Heart right ventricle (tissue), 16 donors: ENCODE data around the gene MAPKAP1. TPM values are rescaled to one million over a fixed set of nuclear protein-coding genes. Genes with fewer than 3 reads are reported as not detected.
A peak's percentile ranks its signal among the peaks of the same experiment; 100 is the strongest.

ENCODE experiments used
- ATAC-seq, 8 donors: fragments of 200-7000 bp; cut with Tn5 transposase; one replicate each; pipeline ENCODE4 v1.9.1; 2020; ENCODE audit warnings: mild to moderate bottlenecking in 8 of 8, moderate library complexity in 8 of 8, moderate number of reproducible peaks in 1 of 8
- DNase-seq, 2 donors: peaks; one replicate each; pipeline ENCODE4 v3.0.0-alpha.2; 2020
- H3K27ac ChIP-seq, 10 donors: fragments of 200-600 bp; sonication (generic) in 2 of 10; one replicate each; pipeline versions ENCODE4 v1.5.0 to v1.8.0; 2020 to 2022; ENCODE audit warnings: mild to moderate bottlenecking in 3 of 10
- H3K27me3 ChIP-seq, 7 donors: fragments of 200-600 bp; one replicate each; pipeline ENCODE4 v1.8.0; 2021 to 2022; ENCODE audit warnings: mild to moderate bottlenecking in 2 of 7
- H3K36me3 ChIP-seq, 9 donors: fragments of 200-600 bp; sonication (generic) in 1 of 9; one replicate each; pipeline versions ENCODE4 v1.5.0 to v1.8.0; 2020 to 2022; ENCODE audit warnings: mild to moderate bottlenecking in 2 of 9
- H3K4me1 ChIP-seq, 9 donors: fragments of 200-600 bp; sonication (generic) in 1 of 9; one replicate each; pipeline versions ENCODE4 v1.5.0 to v1.8.0; 2020 to 2022; ENCODE audit warnings: mild to moderate bottlenecking in 4 of 9
- H3K4me3 ChIP-seq, 10 donors: fragments of 200-600 bp; sonication (generic) in 2 of 10; one replicate each; pipeline versions ENCODE4 v1.5.0 to v1.8.0; 2020 to 2022; ENCODE audit warnings: mild to moderate bottlenecking in 7 of 10, moderate library complexity in 2 of 10
- H3K9me3 ChIP-seq, 11 donors: fragments of 200-600 bp in 10 of 11; sonication (generic) in 2 of 11; one replicate each; pipeline versions ENCODE4 v1.5.0 to v1.8.0; 2013 to 2022; ENCODE audit warnings: mild to moderate bottlenecking in 2 of 11, control low read depth in 1 of 11, moderate library complexity in 1 of 11
- CTCF ChIP-seq, 9 donors: fragments of 200-600 bp; sonication (generic) in 2 of 9; IDR thresholded peaks; one replicate each; pipeline versions ENCODE4 v1.5.0 to v1.8.0; 2021 to 2022; ENCODE audit warnings: antibody characterized with exemption in 9 of 9, mild to moderate bottlenecking in 5 of 9, moderate library complexity in 1 of 9
- WGBS, 2 donors: extraction: QIAGEN DNeasy Blood & Tissue Kit; methylation state at CpG; one replicate each; pipeline ENCODE4 v1.1.7; 2013; ENCODE audit warnings: inconsistent platforms in 1 of 2; 5-methylcytosine and 5-hydroxymethylcytosine counted together
- intact Hi-C, 10 donors: fragments of 100-400 bp; cut with DNase I; formaldehyde crosslinking; loops; one replicate each; pipeline versions ENCODE4 v1.11.1 to v1.14.2; 2022
- polyA plus RNA-seq, 2 donors: library from polyadenylated mRNA; stranded (reverse); fragments of 200-250 nt; gene quantifications; one replicate each; pipeline ENCODE4 v1.2.3, GENCODE V29; 2013
- total RNA-seq, 10 donors: library from RNA; stranded (reverse); fragmentation: NEBNext Ultra II Directional in 3 of 10; extraction: Animal tissue kit (Norgen Biotek cat#: 25700) in 3 of 10; gene quantifications; one replicate each; pipeline versions ENCODE4 v1.2.1 to v1.2.4, GENCODE V29; 2021 to 2023
- donor health status: Arrhythmogenic right ventricular cardiomyopathy.
- donor health status: ischemic (EF 13 %, LVEDD 7.1; RV severe dilation, severe dysfunction).
- donor health status: healthy with polysubstance abuse.
- donor health status: DM: no; HTN: yes; CAD: no.
- donor health status: DM: no; HTN: no; CAD: no.
- donor health status: ischemic (EF 25% LVEDD 6.9; RV normal size, moderate dysfunction).
- donor health status: ischemic (EF 25% LVEDD 5.7; RV mildly dilated, moderate dysfunction).
- donor health status: healthy.
- donor health status: DM: yes; HTN: yes; CAD: no.
- donor health status: Ischemic cardiomyopathy.
- donor health status: ischemic (EF 35%, LVEDD 5.7; RV mildly dilated, moderate dysfunction).
- donor health status: nonischemic (EF 11% LVEDD 7.7; RV severe dilation, severe dysfunction).
- donor health status: DM: yes; HTN: yes; CAD: no.
- donor health status: PGD.
- donor health status: ischemic (EF 29% LVEDD 5.4; RV normal size, mild dysfunction).
- donor health status: nonischemic (EF 23%, LVEDD 6.1; RV moderate dilation, normal function).

The MAPKAP1 gene
- total and polyA plus RNA-seq, 12 donors: 102 to 143 (median 116) TPM

- intact Hi-C loops: no loop called here
- no peaks in the 10 kb centered on the region for H3K9me3 ChIP-seq
- no peak overlapping the region for H3K27ac ChIP-seq
Measured at GRCh38 chr9:125532412-125532811, 174.6 kb downstream of the MAPKAP1 start.

DNA sequence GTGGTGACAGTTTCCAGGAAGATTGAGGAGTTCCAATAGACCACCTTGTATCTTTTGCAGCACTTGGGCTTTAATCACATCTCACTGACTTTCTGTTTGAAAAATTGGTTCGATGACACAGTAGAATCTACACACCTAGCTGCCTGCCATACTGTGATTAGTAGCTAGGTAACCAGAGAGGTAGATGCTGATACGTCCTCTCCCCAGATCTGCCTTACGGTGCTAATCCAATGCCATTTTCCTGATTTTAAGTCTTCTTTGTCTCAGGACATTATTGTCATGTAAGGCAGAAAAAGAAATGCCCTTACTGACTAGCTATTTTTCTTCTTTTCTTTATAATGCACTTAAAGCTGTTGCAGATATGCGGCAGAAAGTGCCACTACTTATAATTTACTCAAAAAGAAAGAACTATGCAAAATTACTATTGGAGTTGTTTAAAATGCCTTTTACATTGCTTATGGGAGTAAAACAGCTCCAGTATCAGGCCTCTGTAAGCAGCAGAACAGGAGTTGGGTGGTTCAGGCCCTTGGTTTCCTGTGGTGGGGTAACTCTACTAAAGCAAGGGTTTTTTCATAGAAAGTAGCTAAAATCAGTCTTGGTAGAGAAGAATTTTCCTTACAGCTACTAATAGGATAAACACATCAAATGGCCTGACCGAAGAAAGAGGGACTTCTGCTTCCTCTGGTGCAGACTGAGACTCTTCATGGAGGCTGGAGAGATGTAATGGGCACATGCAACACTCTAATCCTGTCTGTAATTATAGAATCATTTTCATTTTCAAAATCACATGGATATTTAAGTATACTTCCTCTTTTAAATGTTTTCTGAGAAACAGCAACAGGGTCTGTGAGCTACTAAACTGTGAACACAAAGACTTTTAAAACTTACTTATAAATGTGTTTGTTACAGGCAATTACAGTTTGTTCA is 177.2 kb downstream of the MAPKAP1 start:
- intact Hi-C loops: no loop called here
- Histone ChIP-seq H3K4me1 (peaks cover 0 to 47% (median 21%) of the 10 kb centered on the region in 9 donors), H3K27me3 (no peaks in the 10 kb centered on the region), H3K36me3 (peaks cover 0 to 7% (median 0%) of the 10 kb centered on the region in 9 donors), H3K9me3 (no peaks in the 10 kb centered on the region), H3K27ac (peak overlapping the region in 3 of 10 donors; percentile 6 to 48 (median 26)), H3K4me3 (no peak overlapping the region)
- ATAC-seq: no peak
- TF ChIP-seq CTCF (IDR thresholded peaks at IDR 0.05): no peak
- DNase-seq: no peak
- WGBS, 2 donors: 90 to 93% methylated on average over 5 of the region's 5 CpGs

More at GRCh38 chr9:125532412-125532811, 174.6 kb downstream of the MAPKAP1 start:
- ATAC-seq (no peak), DNase-seq (no peak)
- Histone ChIP-seq H3K36me3 (peaks cover 0 to 7% (median 0%) of the 10 kb centered on the region in 9 donors), H3K27me3 (no peaks in the 10 kb centered on the region), H3K4me3 (no peak overlapping the region), H3K4me1 (peaks cover 0 to 42% (median 24%) of the 10 kb centered on the region in 9 donors)
- TF ChIP-seq CTCF (IDR thresholded peaks at IDR 0.05): no peak
- WGBS, 2 donors: 84 to 94% methylated on average over 3 of the region's 3 CpGs

- Histone ChIP-seq H3K36me3 (peaks cover 0 to 7% (median 0%) of the 10 kb centered on the region in 9 donors), H3K27ac (peak overlapping the region in 2 of 10 donors; percentile 6 to 48), H3K4me1 (peaks cover 0 to 55% (median 19%) of the 10 kb centered on the region in 9 donors), H3K9me3 (no peaks in the 10 kb centered on the region), H3K27me3 (no peaks in the 10 kb centered on the region), H3K4me3 (no peak overlapping the region)
- no peak for DNase-seq
- no peak for TF ChIP-seq CTCF (IDR thresholded peaks at IDR 0.05)
- intact Hi-C loops: no loop called here
- ATAC-seq: no peak
Measured at GRCh38 chr9:125529107-125529506, 177.9 kb downstream of the MAPKAP1 start.

GRCh38 chr9:125527471-125528002 is 179.5 kb downstream of the MAPKAP1 start:
- no peak for TF ChIP-seq CTCF (IDR thresholded peaks at IDR 0.05)
- no peaks in the 10 kb centered on the region for H3K27me3 ChIP-seq
- 84 to 86% methylated on average over 9 of the region's 9 CpGs for WGBS, 2 donors
- H3K27ac ChIP-seq: peak overlapping the region in 1 of 10 donors; percentile 51
- peaks cover 0 to 68% (median 15%) of the 10 kb centered on the region in 9 donors for H3K4me1 ChIP-seq
- no peak overlapping the region for H3K4me3 ChIP-seq
- intact Hi-C loops: no loop called here
- no peaks in the 10 kb centered on the region for H3K9me3 ChIP-seq
- DNase-seq: no peak
- ATAC-seq: no peak
- H3K36me3 ChIP-seq: peaks cover 0 to 2% (median 0%) of the 10 kb centered on the region in 9 donors
